DMS53 treated with DMSO at 0.1 percent for 48 hours (cell line): ENCODE measurements around the gene CCDC81.
"Not testable (repeated sequence)": the region's sequence is repeated elsewhere in the genome, so short reads cannot be mapped to it uniquely, and the experiment has no call there.

Experiments
- DNase-seq: peaks from one replicate; lab custom pipeline; 2025; ENCODE audit not compliant: unreplicated experiment; lab: John Stamatoyannopoulos, UW

Gene CCDC81

GRCh38 chr11:86374586-86374985, at the start of gene CCDC81:
TSS of gene CCDC81 (plus strand) at chr11:86374887. CDS start at chr11:86375164, 277 bp downstream.
- DNase-seq, result no peak

DNA sequence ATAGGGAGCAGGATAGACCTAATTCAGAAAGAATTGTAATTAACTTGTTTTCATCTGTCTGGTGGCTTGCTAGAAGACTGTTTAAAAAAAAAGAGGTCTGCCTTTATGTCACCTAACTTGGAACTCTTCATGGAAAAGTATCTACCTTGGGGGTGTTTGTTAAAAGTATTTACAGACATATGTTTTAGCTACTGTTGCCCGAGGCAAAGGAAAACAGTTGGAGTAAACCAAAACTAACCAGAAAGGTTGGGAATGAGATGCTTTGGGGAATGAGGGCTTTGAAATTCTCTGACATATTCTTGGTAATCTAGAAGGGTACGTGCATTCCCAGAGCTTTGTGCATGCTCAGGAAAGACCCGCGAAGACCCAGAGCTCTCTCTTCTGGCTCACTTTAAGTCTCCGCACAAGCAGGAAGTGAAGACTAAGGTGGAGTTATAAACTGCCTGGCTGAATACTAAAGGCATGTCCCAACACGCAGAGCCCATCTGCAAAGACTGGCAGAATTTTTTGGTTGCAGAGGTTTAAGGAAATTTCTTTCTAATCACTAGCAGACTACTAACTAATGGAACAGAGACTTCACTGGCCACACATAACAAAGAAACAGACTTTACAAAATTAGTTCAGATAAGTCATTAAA, 39.4 kb upstream of the CCDC81 start:
- no peak for DNase-seq

DNA sequence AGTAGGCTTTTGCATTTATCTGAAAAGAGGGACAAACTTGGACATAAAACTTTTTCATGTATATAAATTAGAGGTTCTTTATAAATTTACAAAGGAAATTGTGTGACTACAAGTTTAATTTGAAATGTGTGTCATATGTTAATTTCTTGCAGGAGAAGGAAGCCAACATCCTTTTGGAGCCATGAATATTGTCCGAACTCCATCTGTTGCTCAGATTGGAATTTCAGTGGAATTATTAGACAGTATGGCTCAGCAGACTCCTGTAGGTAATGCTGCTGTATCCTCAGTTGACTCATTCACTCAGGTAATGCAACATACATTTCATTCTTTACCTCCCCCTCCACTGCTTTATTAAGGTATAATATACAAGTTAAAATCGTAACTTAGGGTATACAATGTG, 37.5 kb upstream of the CCDC81 start:
- DNase-seq, result no peak

DNA sequence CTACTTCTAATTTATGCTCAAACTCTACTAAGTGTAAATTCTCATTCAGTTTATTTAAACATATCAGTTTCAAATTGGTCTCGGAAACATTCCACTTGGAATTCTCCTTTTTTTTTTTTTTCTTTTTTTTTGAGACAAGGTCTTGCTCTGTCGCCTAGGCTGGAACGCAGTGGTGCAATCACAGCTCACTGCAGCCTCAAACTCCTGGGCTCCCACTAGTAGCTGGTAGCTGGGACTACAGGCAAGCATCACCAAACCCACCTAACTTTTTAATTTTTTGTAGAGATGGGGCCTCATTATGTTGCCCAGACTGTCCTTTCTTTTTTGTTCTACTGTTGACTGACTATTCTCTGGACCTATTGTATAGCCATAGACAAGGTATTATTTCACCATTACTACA, 33.3 kb upstream of the CCDC81 start:
- DNase-seq, result no peak

DNA sequence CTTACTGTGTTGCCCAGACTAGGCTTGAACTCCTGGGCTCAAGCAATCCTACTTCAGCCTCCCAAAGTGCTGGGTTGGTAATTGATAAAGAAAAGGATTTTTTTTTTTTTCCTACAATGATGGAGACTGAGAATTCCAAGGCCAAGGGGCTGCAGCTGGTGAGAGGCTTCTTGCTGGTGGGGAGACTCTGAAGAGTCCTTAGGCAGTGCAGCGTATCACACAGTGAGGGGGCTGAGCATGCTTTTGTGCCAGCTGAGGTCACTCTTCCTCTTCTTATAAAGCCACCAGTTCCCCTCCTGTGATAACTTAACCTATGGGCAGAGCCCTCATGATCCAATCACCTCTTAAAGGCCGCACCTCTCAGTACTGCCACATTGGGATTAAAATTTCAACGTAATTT, 28.2 kb upstream of the CCDC81 start:
- no peak for DNase-seq

- DNase-seq, result no peak
Observed at GRCh38 chr11:86355256-86355655, 19.4 kb upstream of the CCDC81 start.

GRCh38 chr11:86357412-86357811, 17.3 kb upstream of the CCDC81 start:
- not testable (repeated sequence) for DNase-seq

- DNase-seq, result no peak
Observed at GRCh38 chr11:86358720-86359119, 16.0 kb upstream of the CCDC81 start.

DNA sequence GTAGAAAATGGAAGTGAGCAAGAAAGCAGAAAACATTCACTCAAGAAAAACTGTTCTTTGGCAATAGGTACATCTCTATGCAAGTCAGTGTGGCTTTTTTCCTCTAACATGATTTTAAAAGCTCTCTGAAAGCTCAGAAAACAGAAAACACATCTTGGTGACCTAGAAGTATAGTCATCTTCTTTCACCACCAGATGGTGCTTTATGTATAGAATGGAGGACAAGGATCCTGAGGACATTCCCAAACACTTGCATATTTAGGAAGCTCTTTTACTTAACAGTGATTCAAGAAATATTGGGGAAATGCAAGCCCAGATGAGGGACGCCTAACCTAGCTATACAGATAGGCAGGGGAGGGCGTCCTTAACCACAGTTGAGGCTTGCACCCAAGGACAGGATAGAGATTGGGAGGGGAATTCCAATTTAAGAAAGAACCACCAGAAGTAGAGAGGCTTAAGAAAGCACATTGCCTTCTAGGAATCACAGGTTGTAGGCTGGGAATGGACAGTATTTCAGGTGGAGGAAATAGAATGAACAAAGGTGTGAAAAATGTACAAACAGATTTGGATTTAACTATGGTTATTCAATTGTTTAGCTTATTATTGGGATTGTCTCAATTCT, 13.8 kb upstream of the CCDC81 start:
- DNase-seq, result peak; percentile 22

- DNase-seq, result no peak
Observed at GRCh38 chr11:86363424-86363823, 11.3 kb upstream of the CCDC81 start.

DNA sequence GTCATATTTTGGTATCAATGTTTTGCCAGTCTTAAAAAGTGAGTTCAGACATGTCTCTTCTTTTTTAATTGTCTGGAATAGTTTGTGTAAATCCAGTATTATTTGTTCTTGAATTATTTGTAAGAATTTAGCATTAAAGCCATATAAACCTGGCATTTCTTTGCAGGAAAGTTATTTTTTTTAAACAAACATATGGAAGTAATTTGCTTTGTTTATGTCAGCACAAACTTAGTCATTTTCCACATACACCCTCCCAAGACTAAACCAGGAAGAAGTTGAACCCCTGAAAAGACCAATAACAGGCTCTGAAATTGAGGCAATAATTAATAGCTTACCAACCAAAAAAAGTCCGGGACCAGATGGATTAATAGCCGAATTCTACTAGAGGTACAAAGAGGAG, 9.1 kb upstream of the CCDC81 start:
- no peak for DNase-seq

DNA sequence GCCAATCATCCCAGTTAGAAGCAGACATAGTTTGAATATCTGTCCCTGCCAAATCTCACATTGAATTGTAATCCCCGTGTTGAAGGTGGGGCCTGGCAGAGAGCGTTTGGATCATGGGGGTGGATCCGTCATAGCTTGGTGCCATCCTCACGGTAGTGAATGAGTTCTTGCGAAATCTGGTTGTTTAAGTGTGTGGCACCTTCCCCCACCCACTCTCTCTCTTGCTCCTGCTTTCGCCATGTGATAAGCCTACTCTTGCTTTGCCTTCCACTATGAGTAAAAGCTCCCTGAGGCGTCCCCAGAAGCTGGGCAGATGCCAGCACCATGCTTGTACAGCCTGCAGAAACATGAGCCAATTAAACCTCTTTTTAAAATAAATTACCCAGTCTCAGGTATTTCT, 5.0 kb upstream of the CCDC81 start:
- no peak for DNase-seq

DNA sequence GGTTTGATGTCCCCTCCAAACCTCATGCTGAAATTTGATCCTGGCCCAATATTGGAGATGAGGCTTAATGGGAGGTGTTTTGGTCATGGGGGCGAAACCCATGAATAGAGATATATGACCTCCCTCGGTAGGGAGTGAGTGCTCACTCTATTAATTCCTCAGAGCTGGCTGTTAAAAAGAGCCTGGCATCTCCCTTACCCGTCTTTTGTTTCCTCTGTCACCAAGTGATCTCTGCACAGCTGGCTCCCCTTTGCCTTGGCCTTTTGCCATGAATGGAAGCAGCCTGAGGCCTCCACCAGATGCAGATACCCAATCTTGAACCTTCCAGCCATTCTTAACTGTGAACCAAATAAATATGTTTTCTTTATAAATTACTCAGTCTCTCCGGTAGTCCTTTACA, 4.5 kb upstream of the CCDC81 start:
- no peak for DNase-seq

- peak; percentile 65 for DNase-seq
Observed at GRCh38 chr11:86370922-86371594, 3.6 kb upstream of the CCDC81 start.

- no peak for DNase-seq
Observed at GRCh38 chr11:86372041-86372440, 2.6 kb upstream of the CCDC81 start.

DNA sequence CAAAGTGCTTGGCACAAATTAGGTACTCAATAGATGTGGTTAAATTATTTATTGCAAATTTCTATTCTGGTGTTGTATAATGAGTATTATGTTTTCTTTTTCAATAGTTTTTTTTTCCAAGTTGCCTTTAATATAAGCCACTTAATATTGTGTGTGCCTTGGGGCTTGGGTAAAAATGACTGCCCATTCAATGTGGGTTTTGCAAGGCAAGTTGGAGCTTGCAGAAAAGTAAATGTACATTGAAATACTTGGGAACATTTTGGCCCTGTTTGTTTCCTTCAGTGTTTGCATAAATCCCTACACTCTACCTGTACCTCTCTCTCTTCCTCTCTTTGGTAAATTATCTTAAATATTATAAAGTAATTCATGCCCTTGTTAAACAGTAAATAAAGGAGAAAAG, 2.1 kb upstream of the CCDC81 start:
- no peak for DNase-seq

DNA sequence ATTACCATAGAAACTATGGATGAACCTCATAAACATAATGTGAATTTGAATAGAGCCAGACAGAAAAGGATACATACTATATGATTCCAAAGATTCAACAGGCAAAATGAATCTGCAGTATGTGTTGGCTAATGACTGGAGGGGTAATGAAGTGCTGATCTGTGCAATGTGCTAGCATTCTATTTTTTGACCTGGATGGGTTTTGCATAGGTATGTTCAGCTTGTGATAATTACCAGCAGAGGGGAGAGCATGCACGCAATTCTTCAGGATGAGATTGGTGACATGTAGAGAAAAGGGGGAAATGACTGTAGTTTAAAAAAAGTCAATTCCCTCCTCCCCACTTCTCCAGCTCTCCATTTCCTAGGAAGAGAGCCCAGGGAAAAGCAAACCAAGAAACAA, 618 bp upstream of the CCDC81 start:
- DNase-seq, result no peak

GRCh38 chr11:86377972-86378371, 3.3 kb downstream of the CCDC81 start:
- DNase-seq, result peak; percentile 37

DNA sequence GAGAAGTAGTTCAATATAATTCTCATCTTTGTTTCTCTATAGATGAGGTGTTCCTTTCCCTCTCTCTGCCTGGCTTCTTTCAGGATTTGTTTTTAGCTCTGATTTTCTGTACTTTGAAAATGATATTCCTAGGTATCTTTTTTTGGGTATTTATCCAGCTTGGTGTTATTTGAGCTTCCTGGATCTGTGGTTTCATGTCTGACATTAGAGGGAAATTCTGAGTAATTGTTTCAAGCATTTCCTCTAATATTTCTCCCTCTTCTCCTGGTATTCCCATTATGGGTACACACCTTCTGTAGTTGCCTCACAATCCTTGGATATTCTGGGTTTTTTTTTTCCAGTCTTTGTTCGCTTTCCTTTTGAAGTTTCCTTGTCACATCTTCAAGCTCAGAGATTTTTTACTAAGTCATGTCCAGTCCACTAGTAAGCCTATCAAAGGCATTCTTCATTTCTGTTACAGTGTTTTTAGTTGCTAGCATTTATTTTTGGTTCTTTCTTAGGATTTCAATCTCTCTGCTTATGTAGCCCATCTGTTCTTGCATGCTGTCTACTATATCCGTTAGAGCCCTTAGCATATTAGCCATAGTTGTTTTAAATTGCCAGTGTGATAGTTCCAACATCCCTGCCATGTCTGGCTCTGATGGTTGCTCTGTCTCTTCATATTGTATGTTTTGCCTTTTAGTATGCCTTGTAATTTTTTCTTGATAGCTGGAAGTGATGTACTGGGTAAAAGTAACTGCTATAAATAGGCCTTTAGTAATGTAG, 5.8 kb downstream of the CCDC81 start:
- DNase-seq, result no peak

- no peak for DNase-seq
Observed at GRCh38 chr11:86383041-86383955, 8.6 kb downstream of the CCDC81 start.

- no peak for DNase-seq
Observed at GRCh38 chr11:86386283-86386682, 11.6 kb downstream of the CCDC81 start.
